ENCODE measurements around the gene PPIP5K1. TPM values are rescaled to one million over a fixed set of nuclear protein-coding genes. Genes with fewer than 3 reads are reported as not detected.

Gene PPIP5K1
- total and polyA plus RNA-seq, 3 experiments from 2014 or later, result 7.1 to 35.6 (median 26.9) TPM

DNA sequence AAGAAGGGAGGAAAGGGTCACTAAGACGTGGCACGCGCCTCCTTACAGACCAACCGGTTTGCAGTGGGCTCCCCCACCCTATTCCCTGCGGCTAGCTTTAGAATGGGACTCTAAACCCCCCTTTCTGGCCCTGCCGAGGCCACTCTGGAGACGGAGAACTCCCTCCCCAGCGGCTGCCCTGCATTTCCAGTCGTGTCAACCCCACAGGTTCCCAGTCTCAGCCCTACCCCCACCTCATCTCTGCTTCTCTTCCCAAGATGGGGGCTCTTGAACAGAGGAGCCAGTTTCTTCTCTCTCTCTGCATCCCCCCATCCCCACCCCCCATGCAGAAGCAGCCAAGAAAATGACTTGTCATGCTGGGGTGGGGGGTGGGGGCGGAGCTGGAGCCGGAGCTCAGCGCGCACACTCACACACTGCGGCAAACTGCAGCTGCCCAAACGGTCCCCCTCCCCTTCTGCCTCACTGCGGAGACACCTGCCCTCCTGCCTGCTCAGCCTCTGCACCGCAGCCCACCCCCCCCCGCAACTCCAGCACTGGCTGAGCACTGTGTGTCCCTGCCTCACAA is 71.7 kb downstream of the PPIP5K1 start:
- no peak overlapping the region for H3K4me3 ChIP-seq (ENCODE audit: low read length)
- H3K4me1 Mint-ChIP-seq, result peaks cover 6 to 31% (median 11%) of the 10 kb centered on the region in 3 donors
- no peak for DNase-seq
- H3K9me3 ChIP-seq (ENCODE audit: low read length), result no peaks in the 10 kb centered on the region
- peak overlapping the region in 2 of 7 donors; percentile 29 to 54 for H3K4me3 Mint-ChIP-seq
- H3K9me3 Mint-ChIP-seq, result no peaks in the 10 kb centered on the region
- H3K27ac Mint-ChIP-seq, result no peak overlapping the region
- H3K36me3 ChIP-seq (ENCODE audit: insufficient read depth, low read length), result no peaks in the 10 kb centered on the region
- ChIA-PET POLR2A (no interaction called here), CTCF (no interaction called here)
- H3K4me1 ChIP-seq (ENCODE audit: insufficient read depth, low read length), result peaks cover 5% of the 10 kb centered on the region
- peaks cover 0 to 4% (median 0%) of the 10 kb centered on the region in 3 donors for H3K36me3 Mint-ChIP-seq
- H3K27me3 ChIP-seq (ENCODE audit: insufficient read depth, low read length, poor library complexity, severe bottlenecking), result peaks cover 10% of the 10 kb centered on the region
- H3K27ac ChIP-seq (ENCODE audit: low read depth, low read length), result peak overlapping the region; percentile 59
- H3K27me3 Mint-ChIP-seq, result peaks cover 30 to 34% of the 10 kb centered on the region in 2 donors

DNA sequence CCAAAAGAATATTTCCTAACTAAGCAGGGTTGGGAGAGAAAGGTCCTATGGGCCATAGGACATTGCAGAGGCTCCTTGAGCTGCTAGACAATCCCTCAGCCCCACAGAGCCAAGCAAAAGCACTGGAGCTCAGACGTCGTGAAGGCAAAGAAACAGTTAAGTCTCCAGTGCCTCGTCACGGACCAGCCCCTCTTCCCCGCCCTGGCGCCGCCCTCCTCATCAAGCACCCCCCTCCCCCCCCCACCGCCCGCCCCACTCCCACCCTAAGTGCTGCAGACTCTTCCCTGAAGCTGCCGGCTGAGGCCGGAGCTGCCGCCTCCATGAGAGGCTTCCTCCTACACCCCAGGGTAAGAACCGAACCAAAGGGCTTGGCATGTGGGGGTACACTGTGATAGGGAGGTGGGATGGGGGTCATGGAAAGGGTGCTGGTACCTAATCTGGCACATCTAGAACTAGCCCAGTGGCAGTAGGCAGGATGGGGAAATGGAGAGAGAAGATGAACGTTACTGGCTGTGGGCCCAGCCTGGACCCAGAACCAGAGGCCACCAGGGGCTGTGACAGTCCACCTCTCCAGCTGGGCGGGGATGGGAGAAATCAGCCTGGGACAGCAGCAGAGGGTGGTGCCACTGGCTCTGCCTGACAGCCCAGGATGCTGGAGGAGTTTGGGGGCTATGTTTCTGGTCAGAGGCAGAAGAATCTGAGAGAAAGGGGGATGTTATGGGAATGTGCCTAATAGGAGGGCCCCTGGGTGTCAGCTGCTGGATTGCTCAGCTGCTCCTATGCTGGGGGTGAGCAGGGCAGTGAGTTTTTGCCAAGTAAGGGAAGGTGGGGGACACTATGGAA is 72.4 kb downstream of the PPIP5K1 start, which contains the start of gene MAP1A:
Gene MAP1A (plus strand): TSS at position 255 of the 843 bp plus-strand sequence. CDS start 3,866 bp downstream, outside the sequence.
- Histone ChIP-seq H3K27me3 (ENCODE audit: insufficient read depth, low read length, poor library complexity, severe bottlenecking) (peaks cover 10% of the 10 kb centered on the region), H3K4me3 (ENCODE audit: low read length) (no peak within 1 kb of the TSS), H3K27ac (ENCODE audit: low read depth, low read length) (peak within 1 kb of the TSS; percentile 59), H3K36me3 (ENCODE audit: insufficient read depth, low read length) (no peaks in the 10 kb centered on the region), H3K4me1 (ENCODE audit: insufficient read depth, low read length) (peaks cover 5% of the 10 kb centered on the region), H3K9me3 (ENCODE audit: low read length) (no peaks in the 10 kb centered on the region)
- Mint-ChIP-seq H3K4me3 (peak within 1 kb of the TSS in 3 of 7 donors; percentile 29 to 54 (median 43)), H3K36me3 (peaks cover 0 to 3% (median 0%) of the 10 kb centered on the region in 3 donors), H3K27me3 (peaks cover 30 to 34% of the 10 kb centered on the region in 2 donors), H3K27ac (peak within 1 kb of the TSS in 1 of 8 donors; percentile 34), H3K9me3 (no peaks in the 10 kb centered on the region), H3K4me1 (peaks cover 6 to 31% (median 11%) of the 10 kb centered on the region in 3 donors)
- peak in 1 of 5 donors; percentile 16 for DNase-seq
- CTCF ChIA-PET, result no interaction called here
- POLR2A ChIA-PET, result no interaction called here

DNA sequence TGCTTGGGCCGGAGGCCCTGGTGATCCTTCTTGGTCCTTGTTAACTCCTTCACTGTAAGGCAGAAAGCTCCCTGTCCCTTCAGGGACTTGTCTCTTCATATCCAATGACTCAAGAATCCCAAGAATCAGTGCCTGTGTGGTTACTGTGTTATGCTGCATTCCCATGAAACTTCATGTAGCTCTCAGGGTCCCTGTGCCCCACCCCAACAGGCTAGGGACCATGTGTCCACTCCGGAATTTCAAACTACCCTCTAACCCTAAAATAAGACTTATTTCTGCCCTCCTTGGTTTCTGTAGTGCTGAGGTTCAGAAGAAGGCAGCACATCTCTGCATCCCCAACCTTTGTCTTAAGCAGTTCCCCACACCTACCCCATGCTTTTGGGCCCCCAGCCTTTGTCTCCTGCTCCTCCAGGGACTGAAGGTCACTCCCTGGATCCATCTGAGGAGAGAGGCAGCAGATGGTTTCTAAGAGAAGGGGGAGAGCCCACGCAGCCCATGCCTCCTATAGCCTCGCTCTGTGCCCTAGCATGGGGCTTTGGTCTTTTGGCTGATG is 73.1 kb downstream of the PPIP5K1 start:
- no peak overlapping the region for H3K4me3 Mint-ChIP-seq
- Histone ChIP-seq H3K27ac (ENCODE audit: low read depth, low read length) (peak overlapping the region; percentile 43), H3K9me3 (ENCODE audit: low read length) (no peaks in the 10 kb centered on the region), H3K36me3 (ENCODE audit: insufficient read depth, low read length) (no peaks in the 10 kb centered on the region), H3K4me3 (ENCODE audit: low read length) (no peak overlapping the region), H3K27me3 (ENCODE audit: insufficient read depth, low read length, poor library complexity, severe bottlenecking) (peaks cover 10% of the 10 kb centered on the region), H3K4me1 (ENCODE audit: insufficient read depth, low read length) (peaks cover 5% of the 10 kb centered on the region)
- H3K9me3 Mint-ChIP-seq, result no peaks in the 10 kb centered on the region
- ChIA-PET POLR2A (no interaction called here), CTCF (no interaction called here)
- H3K36me3 Mint-ChIP-seq, result no peaks in the 10 kb centered on the region
- H3K27ac Mint-ChIP-seq, result no peak overlapping the region
- DNase-seq, result no peak
- H3K4me1 Mint-ChIP-seq, result peaks cover 8 to 34% (median 15%) of the 10 kb centered on the region in 3 donors
- peaks cover 30 to 34% of the 10 kb centered on the region in 2 donors for H3K27me3 Mint-ChIP-seq

DNA sequence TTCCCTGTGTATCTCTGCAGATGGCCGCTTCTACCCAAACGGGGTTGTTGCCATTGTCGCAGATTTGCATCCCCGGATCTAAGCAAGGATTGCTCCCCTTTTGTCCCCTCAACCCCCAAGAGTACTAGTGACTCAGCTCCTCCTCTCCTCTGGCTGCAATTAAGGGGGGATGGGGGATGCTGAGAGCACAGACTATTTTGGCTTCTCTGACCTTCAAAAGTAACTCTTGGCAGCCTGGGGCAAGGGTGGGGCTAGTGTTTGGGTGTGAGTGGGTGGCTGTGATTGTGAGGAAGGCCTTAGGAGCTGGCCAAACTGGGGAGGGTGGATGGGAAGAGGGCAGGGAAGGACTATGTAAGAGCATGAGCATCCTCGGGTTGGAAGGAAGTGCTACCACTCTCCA is 73.8 kb downstream of the PPIP5K1 start:
- H3K4me1 Mint-ChIP-seq, result peaks cover 14 to 41% (median 22%) of the 10 kb centered on the region in 3 donors
- H3K27me3 Mint-ChIP-seq, result peaks cover 30 to 34% of the 10 kb centered on the region in 2 donors
- ChIA-PET POLR2A (no interaction called here), CTCF (interaction anchor here (2.1 kb wide), 1 partner anchor 32 kb away, joined by 7 read pairs; no protein-coding TSS in a partner anchor)
- H3K4me3 Mint-ChIP-seq, result no peak overlapping the region
- Histone ChIP-seq H3K36me3 (ENCODE audit: insufficient read depth, low read length) (no peaks in the 10 kb centered on the region), H3K4me1 (ENCODE audit: insufficient read depth, low read length) (peaks cover 9% of the 10 kb centered on the region), H3K27ac (ENCODE audit: low read depth, low read length) (no peak overlapping the region), H3K9me3 (ENCODE audit: low read length) (no peaks in the 10 kb centered on the region), H3K27me3 (ENCODE audit: insufficient read depth, low read length, poor library complexity, severe bottlenecking) (peaks cover 10% of the 10 kb centered on the region), H3K4me3 (ENCODE audit: low read length) (no peak overlapping the region)
- H3K36me3 Mint-ChIP-seq, result no peaks in the 10 kb centered on the region
- no peak for DNase-seq
- H3K9me3 Mint-ChIP-seq, result no peaks in the 10 kb centered on the region
- H3K27ac Mint-ChIP-seq, result peak overlapping the region in 1 of 8 donors; percentile 6

DNA sequence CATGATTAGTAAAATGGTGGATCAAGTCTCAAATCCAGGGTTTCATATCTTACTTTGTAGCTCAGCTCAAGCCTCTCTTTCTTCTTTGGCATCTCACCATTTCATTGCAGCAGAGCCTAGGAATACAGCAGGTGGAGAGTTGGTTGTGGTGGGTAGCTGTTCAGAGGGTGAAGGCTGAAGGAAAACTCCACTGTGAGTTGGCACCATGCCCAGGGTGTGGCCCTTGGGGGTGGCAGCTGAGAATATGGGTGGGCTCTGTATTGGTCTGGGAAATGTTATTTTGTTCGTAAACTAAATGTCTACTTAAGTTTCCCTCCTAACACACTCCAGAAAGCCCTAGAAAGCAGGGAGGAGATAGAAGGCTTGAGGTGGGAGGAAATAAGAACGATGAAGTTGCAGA is 74.3 kb downstream of the PPIP5K1 start:
- CTCF ChIA-PET, result interaction anchor here (1.3 to 2.3 kb wide), 4 partner anchors 9 to 75 kb away, joined by 4 to 11 read pairs (median 8); no protein-coding TSS in a partner anchor
- Mint-ChIP-seq H3K27ac (no peak overlapping the region), H3K4me1 (peaks cover 15 to 45% (median 24%) of the 10 kb centered on the region in 3 donors), H3K9me3 (no peaks in the 10 kb centered on the region), H3K4me3 (peak overlapping the region in 1 of 7 donors; percentile 26), H3K36me3 (no peaks in the 10 kb centered on the region), H3K27me3 (peaks cover 29 to 34% of the 10 kb centered on the region in 2 donors)
- POLR2A ChIA-PET, result no interaction called here
- H3K27ac ChIP-seq (ENCODE audit: low read depth, low read length), result no peak overlapping the region
- H3K27me3 ChIP-seq (ENCODE audit: insufficient read depth, low read length, poor library complexity, severe bottlenecking), result peaks cover 10% of the 10 kb centered on the region
- H3K9me3 ChIP-seq (ENCODE audit: low read length), result no peaks in the 10 kb centered on the region
- no peak overlapping the region for H3K4me3 ChIP-seq (ENCODE audit: low read length)
- peaks cover 11% of the 10 kb centered on the region for H3K4me1 ChIP-seq (ENCODE audit: insufficient read depth, low read length)
- H3K36me3 ChIP-seq (ENCODE audit: insufficient read depth, low read length), result no peaks in the 10 kb centered on the region
- DNase-seq, result no peak

DNA sequence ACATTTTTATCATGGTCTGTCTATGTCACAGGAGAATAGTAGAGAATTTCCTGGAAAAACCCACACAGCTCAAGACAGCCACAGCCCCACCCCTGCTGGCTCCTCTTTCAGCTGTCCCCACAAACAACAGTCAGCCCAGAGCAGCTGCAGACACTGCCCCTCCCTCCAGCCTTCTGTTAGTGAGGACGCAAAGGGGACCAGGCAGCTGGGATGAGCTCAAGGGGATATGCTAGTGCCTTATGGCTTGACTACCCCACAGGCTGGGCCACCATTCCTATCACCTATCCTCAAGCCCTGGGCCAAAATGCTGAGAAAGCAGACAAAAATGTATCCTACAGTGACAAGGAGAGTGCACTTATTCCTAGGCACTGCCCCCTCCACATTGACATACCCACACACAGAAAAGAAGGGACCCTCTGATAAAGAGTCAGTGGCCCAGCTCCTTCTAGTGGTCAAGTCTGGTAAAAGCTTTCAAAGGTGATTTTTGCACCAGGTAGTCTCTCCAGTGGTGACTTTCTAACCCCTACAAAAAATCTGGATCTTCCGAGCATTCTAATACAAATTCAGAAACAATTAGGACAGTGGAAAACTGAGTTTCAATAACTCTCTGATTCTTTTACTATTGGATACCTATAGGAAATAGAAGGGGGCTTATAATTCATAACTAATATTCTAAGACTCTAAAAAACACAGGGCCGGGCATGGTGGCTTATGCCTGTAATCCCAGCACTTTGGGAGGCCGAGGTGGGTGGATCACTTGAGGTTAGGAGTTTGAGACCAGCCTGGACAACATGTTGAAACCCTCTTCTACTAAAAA is 75.6 kb downstream of the PPIP5K1 start:
- DNase-seq, result peak in 2 of 5 donors; percentile 18 to 38
- H3K27me3 ChIP-seq (ENCODE audit: insufficient read depth, low read length, poor library complexity, severe bottlenecking), result peaks cover 8% of the 10 kb centered on the region
- Mint-ChIP-seq H3K27ac (peak overlapping the region in 2 of 8 donors; percentile 66 to 67), H3K36me3 (peaks cover 0 to 5% (median 0%) of the 10 kb centered on the region in 3 donors), H3K27me3 (peaks cover 28 to 32% of the 10 kb centered on the region in 2 donors), H3K4me1 (peaks cover 25 to 56% (median 36%) of the 10 kb centered on the region in 3 donors), H3K4me3 (peak overlapping the region in 1 of 7 donors; percentile 8), H3K9me3 (no peaks in the 10 kb centered on the region)
- peak overlapping the region; percentile 10 for H3K27ac ChIP-seq (ENCODE audit: low read depth, low read length)
- H3K4me1 ChIP-seq (ENCODE audit: insufficient read depth, low read length), result peaks cover 20% of the 10 kb centered on the region
- no peaks in the 10 kb centered on the region for H3K36me3 ChIP-seq (ENCODE audit: insufficient read depth, low read length)
- POLR2A ChIA-PET, result no interaction called here
- no peaks in the 10 kb centered on the region for H3K9me3 ChIP-seq (ENCODE audit: low read length)
- CTCF ChIA-PET, result interaction anchor here (0.9 to 2.3 kb wide), 18 partner anchors 8 to 593 kb away, joined by 3 to 11 read pairs (median 4); partner anchors contain the start of genes TUBGCP4 and ZSCAN29
- no peak overlapping the region for H3K4me3 ChIP-seq (ENCODE audit: low read length)

DNA sequence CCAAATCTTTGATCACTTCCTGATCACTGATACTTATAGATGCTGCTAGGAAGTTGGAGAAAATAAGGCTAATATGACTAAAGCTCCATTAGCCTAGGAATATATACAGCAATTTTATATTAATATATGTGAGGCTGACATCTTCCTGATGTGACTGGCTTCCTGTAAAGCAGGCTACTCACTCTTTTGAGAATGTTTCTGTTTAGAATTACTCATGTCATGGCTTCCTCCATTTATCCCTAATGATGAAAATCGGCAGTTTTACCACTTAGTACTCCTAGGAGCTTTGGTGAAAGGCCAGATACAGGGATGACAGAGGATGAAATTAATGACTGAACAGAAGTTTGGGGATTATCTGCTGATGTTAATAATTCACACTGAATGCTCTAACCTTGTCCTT is 76.5 kb downstream of the PPIP5K1 start:
- Histone ChIP-seq H3K9me3 (ENCODE audit: low read length) (no peaks in the 10 kb centered on the region), H3K27ac (ENCODE audit: low read depth, low read length) (no peak overlapping the region), H3K27me3 (ENCODE audit: insufficient read depth, low read length, poor library complexity, severe bottlenecking) (peaks cover 5% of the 10 kb centered on the region), H3K4me1 (ENCODE audit: insufficient read depth, low read length) (peaks cover 21% of the 10 kb centered on the region), H3K4me3 (ENCODE audit: low read length) (no peak overlapping the region), H3K36me3 (ENCODE audit: insufficient read depth, low read length) (no peaks in the 10 kb centered on the region)
- H3K4me3 Mint-ChIP-seq, result no peak overlapping the region
- peaks cover 23 to 60% (median 41%) of the 10 kb centered on the region in 3 donors for H3K4me1 Mint-ChIP-seq
- peaks cover 23 to 24% of the 10 kb centered on the region in 2 donors for H3K27me3 Mint-ChIP-seq
- ChIA-PET POLR2A (no interaction called here), CTCF (interaction anchor here (0.9 to 2.3 kb wide), 11 partner anchors 11 to 592 kb away, joined by 3 to 10 read pairs (median 5); partner anchors contain the start of genes TUBGCP4 and ZSCAN29)
- H3K9me3 Mint-ChIP-seq, result no peaks in the 10 kb centered on the region
- H3K27ac Mint-ChIP-seq, result peak overlapping the region in 3 of 8 donors; percentile 39 to 69 (median 66)
- H3K36me3 Mint-ChIP-seq, result peaks cover 0 to 5% (median 0%) of the 10 kb centered on the region in 3 donors
- DNase-seq, result no peak

Measured in CD8-positive, alpha-beta memory T cell (primary cell).